SK-N-SH treated with all-trans-retinoic acid at 6 μM for 48 hours (cell line): Measurements from ENCODE around the gene SRA1.

ENCODE experiments used
- ATAC-seq: fragments of 200-7000 bp; cut with Tn5 transposase; 3 replicates; pipeline ENCODE4 v1.9.1; 2020; ENCODE audit warnings: mild to moderate bottlenecking, moderate library complexity
- ARNTL ChIP-seq: fragments of 450-650 bp; formaldehyde crosslinking; IDR thresholded peaks from 2 replicates; pipeline ENCODE4 v1.5.0; 2020; ENCODE audit warnings: low read depth, mild to moderate bottlenecking, moderate library complexity, borderline replicate concordance
- BACH2 ChIP-seq: fragments of 250-450 bp; sonication (Bioruptor Pico); IDR thresholded peaks from 2 replicates; pipeline ENCODE4 v1.9.0; 2021; ENCODE audit warnings: mild to moderate bottlenecking, borderline replicate concordance
- CSDC2 ChIP-seq: fragments of 250-450 bp; sonication (Bioruptor Pico); IDR thresholded peaks from 2 replicates; pipeline ENCODE4 v1.5.0; 2020; ENCODE audit warnings: mild to moderate bottlenecking, moderate library complexity
- ESRRG ChIP-seq: fragments of 250-450 bp; sonication (Bioruptor Pico); IDR thresholded peaks from 2 replicates; pipeline ENCODE4 v1.6.1; 2021; ENCODE audit warnings: mild to moderate bottlenecking
- GLIS3 ChIP-seq: fragments of 250-450 bp; sonication (Bioruptor Pico); IDR thresholded peaks from 2 replicates; pipeline ENCODE4 v1.5.0; 2020; ENCODE audit warnings: mild to moderate bottlenecking, moderate library complexity
- ISL1 ChIP-seq: fragments of 250-450 bp; sonication (Bioruptor Pico); IDR thresholded peaks from 2 replicates; pipeline ENCODE4 v2.1.2; 2022; ENCODE audit warnings: mild to moderate bottlenecking, moderate library complexity
- OSR1 ChIP-seq: fragments of 250-450 bp; sonication (Bioruptor Pico); IDR thresholded peaks from 2 replicates; pipeline ENCODE4 v1.8.0; 2022; ENCODE audit warnings: moderate library complexity, mild to moderate bottlenecking, inconsistent platforms
- PPARA ChIP-seq: fragments of 250-450 bp; sonication (Bioruptor Pico); IDR thresholded peaks from 2 replicates; pipeline ENCODE4 v1.5.0; 2020; ENCODE audit warnings: mild to moderate bottlenecking, borderline replicate concordance
- RARB ChIP-seq: fragments of 250-450 bp; sonication (Bioruptor Pico); IDR thresholded peaks from 2 replicates; pipeline ENCODE4 v1.8.0; 2021; ENCODE audit warnings: mild to moderate bottlenecking, moderate library complexity
- SNAI2 ChIP-seq: fragments of 250-450 bp; sonication (Bioruptor Pico); IDR thresholded peaks from 2 replicates; pipeline ENCODE4 v1.5.0; 2020; ENCODE audit warnings: mild to moderate bottlenecking, moderate library complexity
- TCF4 ChIP-seq: fragments of 250-450 bp; sonication (Bioruptor Pico); IDR thresholded peaks from 2 replicates; pipeline ENCODE4 v1.8.0; 2021; ENCODE audit warnings: mild to moderate bottlenecking, moderate library complexity, borderline replicate concordance
- TOX ChIP-seq: fragments of 250-450 bp; sonication (Bioruptor Pico); IDR thresholded peaks from 2 replicates; pipeline ENCODE4 v1.8.0; 2021; ENCODE audit warnings: mild to moderate bottlenecking, moderate library complexity, borderline replicate concordance
- ZC3H10 ChIP-seq: fragments of 250-450 bp; sonication (Bioruptor Pico); IDR thresholded peaks from 2 replicates; pipeline ENCODE4 v1.5.1; 2021; ENCODE audit warnings: mild to moderate bottlenecking, moderate library complexity
- ZFP3 ChIP-seq: fragments of 250-450 bp; sonication (Bioruptor Pico); IDR thresholded peaks from 2 replicates; pipeline ENCODE4 v1.5.0; 2020; ENCODE audit warnings: mild to moderate bottlenecking, moderate library complexity
- ZFP30 ChIP-seq: fragments of 450-650 bp; formaldehyde crosslinking; IDR thresholded peaks from 2 replicates; pipeline ENCODE4 v1.5.0; 2022; ENCODE audit warnings: mild to moderate bottlenecking, moderate library complexity
- ZNF565 ChIP-seq: fragments of 450-650 bp; formaldehyde crosslinking; conservative IDR thresholded peaks from 2 replicates; pipeline ENCODE4 v1.5.0; 2020; ENCODE audit warnings: low read depth, mild to moderate bottlenecking, moderate library complexity
- ZNF70 ChIP-seq: fragments of 450-650 bp; formaldehyde crosslinking; IDR thresholded peaks from 2 replicates; pipeline ENCODE4 v1.5.0; 2020; ENCODE audit warnings: mild to moderate bottlenecking, moderate library complexity
- ZNF8 ChIP-seq: fragments of 450-650 bp; formaldehyde crosslinking; IDR thresholded peaks from 2 replicates; pipeline ENCODE4 v1.5.0; 2020; ENCODE audit warnings: mild to moderate bottlenecking, moderate library complexity
- TF ChIP-seq, protein P1 (sequence below): fragments of 250-450 bp; sonication (Bioruptor Pico); IDR thresholded peaks from 2 replicates; pipeline ENCODE4 v1.5.0; 2020; ENCODE audit warnings: mild to moderate bottlenecking, moderate library complexity
- TF ChIP-seq, protein P2 (sequence below): fragments of 250-450 bp; sonication (Bioruptor Pico); IDR thresholded peaks from 2 replicates; pipeline ENCODE4 v1.5.1; 2020; ENCODE audit warnings: low read depth, mild to moderate bottlenecking, moderate library complexity
- TF ChIP-seq, protein P3 (sequence below): fragments of 250-450 bp; sonication (Bioruptor Pico); IDR thresholded peaks from 2 replicates; pipeline ENCODE4 v1.8.0; 2021; ENCODE audit warnings: low read depth, mild to moderate bottlenecking, moderate library complexity, borderline replicate concordance
- TF ChIP-seq, protein P4 (sequence below): fragments of 250-450 bp; sonication (Bioruptor Pico); IDR thresholded peaks from 2 replicates; pipeline ENCODE4 v1.5.1; 2021; ENCODE audit warnings: mild to moderate bottlenecking, moderate library complexity
- TF ChIP-seq, protein P5 (sequence below): fragments of 250-450 bp; sonication (Bioruptor Pico); IDR thresholded peaks from 2 replicates; pipeline ENCODE4 v1.8.0; 2020; ENCODE audit warnings: mild to moderate bottlenecking, moderate library complexity, borderline replicate concordance

SRA1 gene

DNA sequence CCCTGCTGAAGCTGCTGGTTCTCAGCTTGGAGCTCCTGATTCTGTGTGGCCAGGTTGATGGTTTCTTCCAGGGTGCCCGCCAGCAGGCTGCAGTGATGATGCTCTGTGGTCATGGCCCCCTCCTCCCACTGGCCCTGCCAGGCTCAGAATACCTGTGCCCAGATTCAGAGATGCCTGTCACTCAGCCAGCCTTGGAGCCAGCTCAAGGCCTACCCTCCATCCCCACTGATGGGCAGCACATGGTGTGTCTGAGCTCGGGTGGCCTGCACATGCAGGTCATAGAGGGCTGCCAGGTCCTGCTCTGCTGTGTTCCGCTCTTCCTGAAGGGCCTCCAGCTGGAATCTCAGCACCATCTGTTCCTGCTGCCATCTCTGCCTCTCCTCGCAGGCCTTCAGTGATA, 12.8 kb upstream of the SRA1 start:
- no peak for ATAC-seq
- TF ChIP-seq CSDC2 (CRISPR knock-in tag) (no peak), SNAI2 (CRISPR knock-in tag) (no peak), ZNF70 (CRISPR knock-in tag) (no peak), ZC3H10 (CRISPR knock-in tag) (no peak), GLIS3 (CRISPR knock-in tag) (no peak), ISL1 (CRISPR knock-in tag) (no peak), RARB (CRISPR knock-in tag) (no peak), BACH2 (CRISPR knock-in tag) (no peak), ZNF565 (no peak), TCF4 (CRISPR knock-in tag) (no peak)
- TF ChIP-seq, protein P1, sequence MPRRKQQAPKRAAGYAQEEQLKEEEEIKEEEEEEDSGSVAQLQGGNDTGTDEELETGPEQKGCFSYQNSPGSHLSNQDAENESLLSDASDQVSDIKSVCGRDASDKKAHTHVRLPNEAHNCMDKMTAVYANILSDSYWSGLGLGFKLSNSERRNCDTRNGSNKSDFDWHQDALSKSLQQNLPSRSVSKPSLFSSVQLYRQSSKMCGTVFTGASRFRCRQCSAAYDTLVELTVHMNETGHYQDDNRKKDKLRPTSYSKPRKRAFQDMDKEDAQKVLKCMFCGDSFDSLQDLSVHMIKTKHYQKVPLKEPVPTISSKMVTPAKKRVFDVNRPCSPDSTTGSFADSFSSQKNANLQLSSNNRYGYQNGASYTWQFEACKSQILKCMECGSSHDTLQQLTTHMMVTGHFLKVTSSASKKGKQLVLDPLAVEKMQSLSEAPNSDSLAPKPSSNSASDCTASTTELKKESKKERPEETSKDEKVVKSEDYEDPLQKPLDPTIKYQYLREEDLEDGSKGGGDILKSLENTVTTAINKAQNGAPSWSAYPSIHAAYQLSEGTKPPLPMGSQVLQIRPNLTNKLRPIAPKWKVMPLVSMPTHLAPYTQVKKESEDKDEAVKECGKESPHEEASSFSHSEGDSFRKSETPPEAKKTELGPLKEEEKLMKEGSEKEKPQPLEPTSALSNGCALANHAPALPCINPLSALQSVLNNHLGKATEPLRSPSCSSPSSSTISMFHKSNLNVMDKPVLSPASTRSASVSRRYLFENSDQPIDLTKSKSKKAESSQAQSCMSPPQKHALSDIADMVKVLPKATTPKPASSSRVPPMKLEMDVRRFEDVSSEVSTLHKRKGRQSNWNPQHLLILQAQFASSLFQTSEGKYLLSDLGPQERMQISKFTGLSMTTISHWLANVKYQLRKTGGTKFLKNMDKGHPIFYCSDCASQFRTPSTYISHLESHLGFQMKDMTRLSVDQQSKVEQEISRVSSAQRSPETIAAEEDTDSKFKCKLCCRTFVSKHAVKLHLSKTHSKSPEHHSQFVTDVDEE: no peak
- TF ChIP-seq, protein P2, sequence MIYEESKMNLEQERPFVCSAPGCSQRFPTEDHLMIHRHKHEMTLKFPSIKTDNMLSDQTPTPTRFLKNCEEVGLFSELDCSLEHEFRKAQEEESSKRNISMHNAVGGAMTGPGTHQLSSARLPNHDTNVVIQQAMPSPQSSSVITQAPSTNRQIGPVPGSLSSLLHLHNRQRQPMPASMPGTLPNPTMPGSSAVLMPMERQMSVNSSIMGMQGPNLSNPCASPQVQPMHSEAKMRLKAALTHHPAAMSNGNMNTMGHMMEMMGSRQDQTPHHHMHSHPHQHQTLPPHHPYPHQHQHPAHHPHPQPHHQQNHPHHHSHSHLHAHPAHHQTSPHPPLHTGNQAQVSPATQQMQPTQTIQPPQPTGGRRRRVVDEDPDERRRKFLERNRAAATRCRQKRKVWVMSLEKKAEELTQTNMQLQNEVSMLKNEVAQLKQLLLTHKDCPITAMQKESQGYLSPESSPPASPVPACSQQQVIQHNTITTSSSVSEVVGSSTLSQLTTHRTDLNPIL (CRISPR knock-in tag): no peak

DNA sequence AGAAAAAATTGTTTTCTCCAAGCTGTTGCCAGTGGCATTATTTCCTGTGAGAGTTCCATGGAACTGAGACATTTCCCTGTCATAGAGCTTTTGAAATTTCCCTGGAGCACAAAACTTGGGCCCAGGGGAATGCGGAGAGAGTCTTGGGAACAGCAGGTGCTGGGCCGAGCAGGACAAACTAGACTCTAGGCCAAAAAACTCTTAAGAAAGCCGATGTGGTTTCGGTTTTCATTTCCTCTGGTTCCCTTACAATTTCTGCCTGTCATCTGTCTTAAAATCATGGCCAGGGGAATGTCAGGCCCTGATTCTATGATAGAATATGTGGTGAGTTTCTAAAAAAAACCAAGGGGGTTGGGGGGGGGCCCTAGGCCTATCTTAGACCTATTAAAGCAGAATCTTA, 11.9 kb upstream of the SRA1 start:
- TF ChIP-seq ZC3H10 (CRISPR knock-in tag) (no peak), PPARA (CRISPR knock-in tag) (no peak), CSDC2 (CRISPR knock-in tag) (no peak), TCF4 (CRISPR knock-in tag) (no peak), RARB (CRISPR knock-in tag) (no peak), ZFP3 (CRISPR knock-in tag) (no peak), BACH2 (CRISPR knock-in tag) (no peak), ISL1 (CRISPR knock-in tag) (no peak), TOX (no peak)
- TF ChIP-seq, protein P2 (CRISPR knock-in tag): no peak
- TF ChIP-seq, all 23 proteins: peak for 0
- no peak for ATAC-seq

DNA sequence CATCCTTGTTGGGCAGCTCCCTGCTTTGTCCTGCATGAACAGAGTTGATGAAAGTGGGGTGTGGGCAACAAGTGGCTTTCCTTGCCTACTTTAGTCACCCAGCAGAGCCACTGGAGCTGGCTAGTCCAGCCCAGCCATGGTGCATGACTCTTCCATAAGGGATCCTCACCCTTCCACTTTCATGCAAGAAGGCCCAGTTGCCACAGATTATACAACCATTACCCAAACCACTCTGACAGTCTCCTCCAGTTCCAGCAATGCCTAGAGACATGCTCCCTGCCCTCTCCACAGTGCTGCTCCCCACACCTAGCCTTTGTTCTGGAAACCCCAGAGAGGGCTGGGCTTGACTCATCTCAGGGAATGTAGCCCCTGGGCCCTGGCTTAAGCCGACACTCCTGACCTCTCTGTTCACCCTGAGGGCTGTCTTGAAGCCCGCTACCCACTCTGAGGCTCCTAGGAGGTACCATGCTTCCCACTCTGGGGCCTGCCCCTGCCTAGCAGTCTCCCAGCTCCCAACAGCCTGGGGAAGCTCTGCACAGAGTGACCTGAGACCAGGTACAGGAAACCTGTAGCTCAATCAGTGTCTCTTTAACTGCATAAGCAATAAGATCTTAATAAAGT, 11.3 kb upstream of the SRA1 start:
- no peak for ATAC-seq

More for the DNA sequence above, 11.3 kb upstream of the SRA1 start:
- TF ChIP-seq ARNTL (CRISPR knock-in tag): no peak
- no peak for TF ChIP-seq CSDC2 (CRISPR knock-in tag)
- TF ChIP-seq OSR1 (CRISPR knock-in tag): no peak
- TF ChIP-seq SNAI2 (CRISPR knock-in tag): no peak
- TF ChIP-seq ZNF70 (CRISPR knock-in tag): no peak
- TF ChIP-seq, protein P3, sequence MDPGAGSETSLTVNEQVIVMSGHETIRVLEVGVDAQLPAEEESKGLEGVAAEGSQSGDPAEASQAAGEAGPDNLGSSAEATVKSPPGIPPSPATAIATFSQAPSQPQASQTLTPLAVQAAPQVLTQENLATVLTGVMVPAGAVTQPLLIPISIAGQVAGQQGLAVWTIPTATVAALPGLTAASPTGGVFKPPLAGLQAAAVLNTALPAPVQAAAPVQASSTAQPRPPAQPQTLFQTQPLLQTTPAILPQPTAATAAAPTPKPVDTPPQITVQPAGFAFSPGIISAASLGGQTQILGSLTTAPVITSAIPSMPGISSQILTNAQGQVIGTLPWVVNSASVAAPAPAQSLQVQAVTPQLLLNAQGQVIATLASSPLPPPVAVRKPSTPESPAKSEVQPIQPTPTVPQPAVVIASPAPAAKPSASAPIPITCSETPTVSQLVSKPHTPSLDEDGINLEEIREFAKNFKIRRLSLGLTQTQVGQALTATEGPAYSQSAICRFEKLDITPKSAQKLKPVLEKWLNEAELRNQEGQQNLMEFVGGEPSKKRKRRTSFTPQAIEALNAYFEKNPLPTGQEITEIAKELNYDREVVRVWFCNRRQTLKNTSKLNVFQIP (CRISPR knock-in tag): no peak
- no peak for TF ChIP-seq BACH2 (CRISPR knock-in tag)
- TF ChIP-seq, protein P4, sequence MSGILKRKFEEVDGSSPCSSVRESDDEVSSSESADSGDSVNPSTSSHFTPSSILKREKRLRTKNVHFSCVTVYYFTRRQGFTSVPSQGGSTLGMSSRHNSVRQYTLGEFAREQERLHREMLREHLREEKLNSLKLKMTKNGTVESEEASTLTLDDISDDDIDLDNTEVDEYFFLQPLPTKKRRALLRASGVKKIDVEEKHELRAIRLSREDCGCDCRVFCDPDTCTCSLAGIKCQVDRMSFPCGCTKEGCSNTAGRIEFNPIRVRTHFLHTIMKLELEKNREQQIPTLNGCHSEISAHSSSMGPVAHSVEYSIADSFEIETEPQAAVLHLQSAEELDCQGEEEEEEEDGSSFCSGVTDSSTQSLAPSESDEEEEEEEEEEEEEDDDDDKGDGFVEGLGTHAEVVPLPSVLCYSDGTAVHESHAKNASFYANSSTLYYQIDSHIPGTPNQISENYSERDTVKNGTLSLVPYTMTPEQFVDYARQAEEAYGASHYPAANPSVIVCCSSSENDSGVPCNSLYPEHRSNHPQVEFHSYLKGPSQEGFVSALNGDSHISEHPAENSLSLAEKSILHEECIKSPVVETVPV (CRISPR knock-in tag): no peak
- no peak for TF ChIP-seq ZNF8 (CRISPR knock-in tag)
- no peak for TF ChIP-seq ZNF565
- TF ChIP-seq ZFP3 (CRISPR knock-in tag): no peak
- TF ChIP-seq RARB (CRISPR knock-in tag): no peak
- TF ChIP-seq ESRRG (CRISPR knock-in tag): no peak
- TF ChIP-seq TOX: no peak
- TF ChIP-seq, protein P5, sequence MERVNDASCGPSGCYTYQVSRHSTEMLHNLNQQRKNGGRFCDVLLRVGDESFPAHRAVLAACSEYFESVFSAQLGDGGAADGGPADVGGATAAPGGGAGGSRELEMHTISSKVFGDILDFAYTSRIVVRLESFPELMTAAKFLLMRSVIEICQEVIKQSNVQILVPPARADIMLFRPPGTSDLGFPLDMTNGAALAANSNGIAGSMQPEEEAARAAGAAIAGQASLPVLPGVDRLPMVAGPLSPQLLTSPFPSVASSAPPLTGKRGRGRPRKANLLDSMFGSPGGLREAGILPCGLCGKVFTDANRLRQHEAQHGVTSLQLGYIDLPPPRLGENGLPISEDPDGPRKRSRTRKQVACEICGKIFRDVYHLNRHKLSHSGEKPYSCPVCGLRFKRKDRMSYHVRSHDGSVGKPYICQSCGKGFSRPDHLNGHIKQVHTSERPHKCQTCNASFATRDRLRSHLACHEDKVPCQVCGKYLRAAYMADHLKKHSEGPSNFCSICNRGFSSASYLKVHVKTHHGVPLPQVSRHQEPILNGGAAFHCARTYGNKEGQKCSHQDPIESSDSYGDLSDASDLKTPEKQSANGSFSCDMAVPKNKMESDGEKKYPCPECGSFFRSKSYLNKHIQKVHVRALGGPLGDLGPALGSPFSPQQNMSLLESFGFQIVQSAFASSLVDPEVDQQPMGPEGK (CRISPR knock-in tag): no peak
- no peak for TF ChIP-seq PPARA (CRISPR knock-in tag)
- TF ChIP-seq ZFP30 (CRISPR knock-in tag): no peak
- TF ChIP-seq, all 23 proteins: peak for 0
